ENCODE results near the gene CCL16.
"Not testable (repeated sequence)": the region's sequence is repeated elsewhere in the genome, so short reads cannot be mapped to it uniquely, and the experiment has no call there.

Gene CCL16

GRCh38 chr17:35981246-35981645 lies at the start of gene CCL16:
TSS of gene CCL16 (minus strand) at chr17:35981497. CDS start at chr17:35981420, 77 bp downstream.
- no peak for DNase-seq

GRCh38 chr17:36030956-36031355 lies 49.7 kb upstream of the CCL16 start:
- no peak for DNase-seq

GRCh38 chr17:36027761-36028160 lies 46.5 kb upstream of the CCL16 start:
- DNase-seq, result no peak

GRCh38 chr17:36024106-36024869 lies 43.0 kb upstream of the CCL16 start:
- DNase-seq, result no peak

- DNase-seq, result no peak
These were observed 38.1 kb upstream of the CCL16 start for GRCh38 chr17:36019423-36019822.

- no peak for DNase-seq
These were observed 36.5 kb upstream of the CCL16 start, which contains the start of gene CCL23 for GRCh38 chr17:36017799-36018198. TSS of gene CCL23 (minus strand) at chr17:36017972. CDS start at chr17:36017897, 75 bp downstream.

GRCh38 chr17:36016555-36016954 lies 35.3 kb upstream of the CCL16 start:
- DNase-seq, result no peak

- DNase-seq, result not testable (repeated sequence)
These were observed 34.6 kb upstream of the CCL16 start for GRCh38 chr17:36015895-36016294.

GRCh38 chr17:36014946-36015345 lies 33.6 kb upstream of the CCL16 start:
- no peak for DNase-seq

GRCh38 chr17:36011201-36011600 lies 29.9 kb upstream of the CCL16 start:
- no peak for DNase-seq

- DNase-seq, result no peak
These were observed 27.8 kb upstream of the CCL16 start for GRCh38 chr17:36008998-36009665.

- no peak for DNase-seq
These were observed 23.4 kb upstream of the CCL16 start for GRCh38 chr17:36004594-36005108.

- DNase-seq, result no peak
These were observed 21.3 kb upstream of the CCL16 start for GRCh38 chr17:36002631-36003030.

- DNase-seq, result no peak
These were observed 20.7 kb upstream of the CCL16 start for GRCh38 chr17:36001862-36002603.

- no peak for DNase-seq
These were observed 19.9 kb upstream of the CCL16 start, which contains the start of gene CCL15 for GRCh38 chr17:36001110-36001771. TSS of gene CCL15 (minus strand) at chr17:36001553. CDS start at chr17:36001492, 61 bp downstream.

GRCh38 chr17:36000732-36001109 lies 19.4 kb upstream of the CCL16 start:
- DNase-seq, result no peak

- no peak for DNase-seq
These were observed 17.5 kb upstream of the CCL16 start for GRCh38 chr17:35998756-35999155.

- DNase-seq, result no peak
These were observed 16.8 kb upstream of the CCL16 start for GRCh38 chr17:35998018-35998545.

GRCh38 chr17:35995346-35995745 lies 14.0 kb upstream of the CCL16 start:
- not testable (repeated sequence) for DNase-seq

GRCh38 chr17:35991075-35991474 lies 9.8 kb upstream of the CCL16 start:
- no peak for DNase-seq

- DNase-seq, result no peak
These were observed 6.9 kb upstream of the CCL16 start for GRCh38 chr17:35988164-35988563.

GRCh38 chr17:35986643-35987042 lies 5.3 kb upstream of the CCL16 start, which contains the start of gene CCL14:
TSS of gene CCL14 (minus strand) at chr17:35986729. CDS start at chr17:35986649, 80 bp downstream.
- no peak for DNase-seq
